ENCODE measurements around the gene RAB21.

Gene RAB21
- 93.4 to 188 (median 157) reads per million in 3 experiments for total RNA-seq

DNA sequence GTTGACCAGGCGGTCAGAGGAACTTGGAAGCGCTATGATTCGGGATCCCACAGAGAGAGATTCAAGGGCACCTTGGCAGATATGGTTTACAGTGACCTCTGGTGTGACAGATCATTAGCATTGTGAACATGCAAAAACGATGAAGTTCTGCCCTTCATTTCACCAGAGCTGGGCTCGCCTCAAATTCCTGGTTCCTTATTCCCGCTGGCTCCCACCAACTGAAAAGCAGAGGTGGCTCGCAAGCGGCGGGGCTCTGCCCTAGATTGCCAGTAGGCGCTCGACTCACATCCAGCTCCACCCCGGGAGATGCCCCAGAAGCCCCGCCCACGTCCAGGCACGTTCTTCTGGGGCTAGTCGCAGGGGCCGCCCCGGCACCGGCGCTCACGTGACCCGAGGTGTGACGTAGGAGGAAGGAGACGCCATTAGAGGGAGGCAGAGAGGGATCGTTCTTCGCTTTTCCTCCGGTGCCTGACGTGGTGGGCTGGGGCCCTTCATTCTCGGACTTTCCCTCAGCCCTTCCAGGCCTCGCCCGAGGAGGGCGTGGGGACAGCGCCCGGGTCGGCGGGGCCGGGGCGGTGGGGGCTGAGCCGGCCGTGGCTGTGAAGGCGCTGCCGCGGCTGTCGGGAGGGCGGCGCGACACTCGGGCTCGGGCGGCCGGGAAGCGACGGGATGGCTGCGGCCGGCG, at the start of gene RAB21:
RAB21 (plus strand) TSS at position 403 of the 685 bp plus-strand sequence; CDS start at position 670, 267 bp downstream.
- peak; percentile 97 for DNase-seq

- DNase-seq = no peak
Measured at GRCh38 chr12:71704920-71705319, 49.7 kb upstream of the RAB21 start.

DNA sequence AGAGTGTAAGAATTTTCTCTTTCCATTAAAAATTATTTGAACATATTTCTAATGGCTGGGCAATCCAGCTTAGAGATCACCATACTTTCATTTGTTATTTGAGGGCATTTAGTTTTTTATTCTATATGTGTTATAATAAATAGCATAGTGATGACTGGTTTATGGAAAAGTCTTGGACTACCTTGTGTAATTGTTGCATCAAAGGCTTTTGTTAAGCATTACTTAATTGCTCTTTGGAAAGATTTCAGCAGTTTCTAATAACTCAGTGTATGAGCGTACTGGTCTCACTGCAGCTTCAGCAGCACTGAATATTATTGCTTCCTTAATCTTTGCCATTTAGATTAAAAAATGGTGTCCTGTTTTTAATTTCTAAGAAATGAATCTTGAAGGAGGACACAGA, 46.0 kb upstream of the RAB21 start:
- DNase-seq = no peak

DNA sequence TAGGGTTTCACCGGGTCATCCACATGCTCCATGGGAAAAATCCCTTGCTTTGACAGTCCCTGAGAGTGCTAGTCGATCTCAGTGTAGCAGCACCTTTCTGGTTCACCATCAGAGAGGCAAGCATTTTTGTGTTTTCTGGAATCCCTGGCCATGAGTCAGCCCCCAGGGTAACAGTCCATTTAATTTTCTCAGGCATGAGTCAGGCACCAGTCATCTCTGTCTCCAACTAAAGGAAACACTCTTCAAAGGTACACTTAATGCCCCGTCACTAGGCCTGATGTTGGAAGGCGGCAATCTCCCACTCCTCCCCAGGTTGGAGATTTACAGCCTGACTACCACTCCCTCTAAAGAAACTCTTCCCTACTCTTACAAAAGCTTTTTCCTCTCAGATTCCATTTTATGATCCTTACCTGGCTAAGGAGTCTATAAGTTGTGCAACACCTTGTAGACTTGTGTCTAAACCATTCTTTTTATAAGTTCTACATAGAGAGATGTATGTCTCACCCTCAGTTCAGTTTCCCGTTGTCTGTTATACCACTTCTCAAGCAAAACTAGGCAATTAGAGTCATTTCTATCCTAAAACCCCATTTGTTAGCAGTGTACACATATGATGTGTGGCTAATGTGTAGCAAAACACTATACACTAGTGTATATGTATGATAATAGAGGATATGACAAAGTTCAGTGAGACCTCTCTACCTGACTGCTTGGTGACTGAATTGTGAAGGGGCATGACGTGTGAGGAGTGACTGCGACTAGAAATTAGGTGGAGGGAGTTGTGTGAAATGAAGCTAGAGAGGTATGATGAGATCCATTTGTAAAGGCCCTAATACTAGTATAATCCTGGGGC, 44.2 kb upstream of the RAB21 start:
- DNase-seq = no peak

- no peak for DNase-seq
Measured at GRCh38 chr12:71718611-71719010, 36.1 kb upstream of the RAB21 start.

DNA sequence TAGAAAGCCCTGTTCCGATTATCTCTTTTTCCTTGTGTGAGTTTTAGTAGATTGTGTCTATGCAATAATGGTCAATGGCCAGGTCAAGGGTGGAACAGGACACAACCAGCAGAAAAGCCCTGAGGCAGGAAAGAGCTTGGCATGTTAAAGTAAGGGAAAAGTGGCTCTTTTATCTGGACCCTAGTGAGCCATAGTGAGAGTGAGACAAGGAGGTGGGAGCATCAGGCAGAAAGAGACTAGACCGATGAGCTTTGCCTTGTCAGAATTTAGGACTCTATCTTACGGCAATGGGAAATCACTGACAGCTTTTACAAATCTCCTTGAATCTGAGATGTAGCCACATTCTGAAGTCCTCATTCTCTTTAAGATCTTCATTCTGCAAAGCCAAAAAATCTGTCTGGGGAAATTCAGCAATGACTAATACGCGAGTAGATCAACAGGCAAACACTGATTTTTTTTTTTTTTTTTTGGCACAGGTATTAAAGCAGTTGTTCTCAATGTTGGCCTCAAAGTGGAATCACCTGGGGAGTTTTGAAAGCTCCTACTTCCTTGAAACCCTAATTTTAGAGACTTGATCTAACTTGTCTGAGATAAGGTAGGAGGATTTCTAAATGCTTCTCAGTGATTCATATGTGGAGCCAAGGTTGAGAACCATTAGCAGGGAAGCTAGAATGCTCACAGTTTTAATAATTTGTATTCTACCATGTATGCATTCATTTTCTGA, 34.9 kb upstream of the RAB21 start:
- no peak for DNase-seq

- DNase-seq = no peak
Measured at GRCh38 chr12:71721783-71722505, 32.7 kb upstream of the RAB21 start.

GRCh38 chr12:71725011-71725410, 29.7 kb upstream of the RAB21 start:
- no peak for DNase-seq

- no peak for DNase-seq
Measured at GRCh38 chr12:71726548-71726947, 28.1 kb upstream of the RAB21 start.

DNA sequence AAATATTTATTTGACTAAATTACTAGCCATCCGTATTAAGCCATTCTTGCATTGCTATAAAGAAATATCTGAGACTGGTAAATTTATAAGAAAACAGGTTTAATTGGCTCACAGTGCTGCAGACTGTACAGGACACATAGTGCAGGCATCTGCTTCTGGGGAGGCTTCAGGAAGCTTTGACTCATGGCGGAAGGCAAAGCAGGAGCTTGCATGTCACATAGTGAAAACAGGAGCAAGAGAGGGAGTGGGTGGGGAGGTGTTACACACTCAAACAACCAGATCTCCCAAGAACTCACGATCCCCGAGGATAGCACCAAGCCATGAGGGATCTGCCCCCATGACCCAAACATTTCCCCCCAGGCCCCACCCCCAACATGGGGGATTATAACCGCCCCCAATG, 26.7 kb upstream of the RAB21 start:
- DNase-seq = no peak

DNA sequence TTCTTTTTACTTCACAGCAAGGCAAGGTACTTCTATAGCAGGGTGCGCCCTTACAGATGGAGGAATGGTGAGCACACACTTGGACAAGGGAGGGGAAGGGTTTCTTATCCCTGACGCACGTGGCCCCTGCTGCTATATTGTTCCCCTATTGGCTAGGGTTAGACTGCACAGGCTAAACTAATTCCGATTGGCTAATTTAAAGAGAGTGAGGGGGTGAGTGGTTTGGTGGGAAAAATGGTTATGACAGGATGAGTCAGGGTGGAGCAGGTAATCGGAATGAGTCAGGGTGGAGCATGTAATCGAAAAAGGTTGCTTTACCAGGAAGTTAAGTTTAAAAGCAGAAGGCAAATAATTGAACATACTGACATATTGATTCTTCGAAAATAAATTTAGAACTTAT, 23.7 kb upstream of the RAB21 start:
- no peak for DNase-seq

DNA sequence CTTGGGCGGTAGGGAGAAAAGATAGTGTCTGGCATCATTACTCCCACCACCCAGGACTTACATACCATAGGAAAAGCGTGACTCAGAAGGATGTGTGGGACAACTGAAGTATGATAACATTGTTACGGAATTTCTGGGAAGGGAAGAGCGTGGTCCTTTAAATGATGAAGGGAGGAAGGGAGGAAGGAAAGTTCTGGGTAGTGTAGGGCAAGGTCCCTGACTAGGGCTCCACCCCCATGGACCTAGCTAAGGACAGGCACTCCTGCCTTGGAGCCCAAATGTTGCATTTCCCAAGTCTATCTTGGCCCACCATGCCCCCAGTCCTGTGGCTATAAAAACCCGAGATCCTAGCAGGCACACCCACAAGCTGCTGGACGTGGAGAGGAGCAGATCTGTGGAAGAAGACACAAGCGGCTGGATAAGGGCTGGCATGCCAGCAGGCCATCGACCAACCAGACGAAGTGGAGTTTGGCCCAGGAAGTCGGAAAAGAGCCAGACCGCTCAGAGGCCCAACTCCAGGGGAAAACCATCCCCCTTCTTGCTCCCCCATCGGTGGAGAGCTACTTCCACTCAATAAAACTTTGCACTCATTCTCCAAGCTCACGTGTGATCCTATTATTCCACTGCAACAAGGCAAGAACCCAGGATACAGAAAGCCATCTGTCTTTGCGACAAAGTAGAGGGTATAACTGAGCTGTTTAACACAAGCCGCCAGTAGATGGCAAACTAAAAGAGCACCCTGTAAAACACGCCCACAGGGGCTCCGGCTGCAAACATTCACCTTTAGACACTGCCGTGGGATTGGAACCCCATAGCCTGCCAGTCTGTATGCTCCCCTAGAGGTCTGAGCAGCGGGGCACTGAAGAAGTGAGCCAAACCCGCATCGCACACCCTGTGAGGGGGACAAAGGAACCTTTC, 23.0 kb upstream of the RAB21 start:
- DNase-seq = no peak

DNA sequence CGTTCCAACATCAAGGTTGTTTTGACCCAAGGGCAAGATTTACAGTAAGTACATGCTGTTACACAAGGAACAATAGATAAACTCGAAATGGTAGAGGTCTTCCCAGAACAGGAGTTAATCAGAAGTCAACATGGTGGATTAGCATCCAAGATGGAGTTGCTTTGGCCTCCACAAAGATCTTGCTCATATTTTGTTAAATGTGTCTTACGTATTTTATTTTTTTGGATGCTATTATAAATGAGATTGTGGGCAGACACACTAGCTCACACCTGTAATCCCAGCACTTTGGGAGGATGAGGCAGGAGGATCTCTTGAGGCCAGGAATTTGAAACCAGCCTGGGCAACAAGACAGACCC, 22.3 kb upstream of the RAB21 start:
- DNase-seq = no peak

GRCh38 chr12:71737197-71737596, 17.5 kb upstream of the RAB21 start:
- DNase-seq = no peak

- no peak for DNase-seq
Measured at GRCh38 chr12:71742998-71743397, 11.7 kb upstream of the RAB21 start.

- no peak for DNase-seq
Measured at GRCh38 chr12:71744522-71745300, 10.0 kb upstream of the RAB21 start.

DNA sequence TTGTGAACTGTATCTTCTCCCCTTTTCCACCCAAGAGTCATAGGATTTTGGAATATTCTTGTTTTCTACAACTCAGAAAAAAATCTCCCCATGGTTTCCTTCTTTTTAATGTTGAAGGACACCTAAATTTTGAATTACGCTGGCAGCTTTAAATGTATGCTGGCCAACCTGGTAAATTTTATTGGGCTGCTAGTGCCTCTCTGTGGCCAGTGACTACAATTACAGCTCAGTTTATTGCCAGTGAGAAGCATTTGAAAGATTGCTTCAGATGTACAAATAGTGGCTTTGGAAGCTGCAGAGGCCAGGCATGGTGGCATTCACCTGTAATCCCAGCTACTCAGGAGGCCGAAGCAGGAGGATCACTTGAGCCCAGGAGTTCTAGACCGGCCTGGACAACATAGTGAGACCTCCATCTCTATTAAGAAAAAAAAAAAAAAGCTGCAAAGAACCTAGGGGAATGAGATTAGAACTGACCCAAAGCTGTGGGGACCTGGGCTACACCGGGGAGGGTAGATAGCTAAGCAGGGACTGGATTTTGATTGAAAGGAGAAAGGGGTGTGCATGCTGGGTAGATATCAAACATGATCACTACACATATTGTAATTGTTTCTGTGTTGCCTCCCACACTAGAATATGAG, 7.6 kb upstream of the RAB21 start:
- DNase-seq = peak; percentile 52

GRCh38 chr12:71748081-71748850, 6.4 kb upstream of the RAB21 start:
- no peak for DNase-seq

DNA sequence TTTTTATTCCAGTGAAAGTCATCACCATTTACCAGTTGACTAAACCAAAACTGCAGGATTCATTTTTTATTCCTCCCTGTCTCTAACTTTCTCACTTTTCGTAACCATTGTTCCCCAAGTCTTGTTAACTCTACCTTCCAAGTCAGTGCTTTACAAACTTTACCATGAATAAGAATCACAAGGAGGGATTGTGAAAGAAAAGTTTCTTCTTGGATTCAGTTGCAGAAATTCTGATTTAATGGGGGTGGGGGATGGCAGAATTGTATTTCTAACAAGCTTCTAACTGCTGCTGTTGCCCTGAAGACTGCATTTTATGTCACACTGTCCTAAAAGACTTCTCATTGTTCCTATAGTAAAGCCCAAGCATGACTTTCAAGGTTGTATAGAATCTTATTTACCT, 5.0 kb upstream of the RAB21 start:
- DNase-seq = no peak

DNA sequence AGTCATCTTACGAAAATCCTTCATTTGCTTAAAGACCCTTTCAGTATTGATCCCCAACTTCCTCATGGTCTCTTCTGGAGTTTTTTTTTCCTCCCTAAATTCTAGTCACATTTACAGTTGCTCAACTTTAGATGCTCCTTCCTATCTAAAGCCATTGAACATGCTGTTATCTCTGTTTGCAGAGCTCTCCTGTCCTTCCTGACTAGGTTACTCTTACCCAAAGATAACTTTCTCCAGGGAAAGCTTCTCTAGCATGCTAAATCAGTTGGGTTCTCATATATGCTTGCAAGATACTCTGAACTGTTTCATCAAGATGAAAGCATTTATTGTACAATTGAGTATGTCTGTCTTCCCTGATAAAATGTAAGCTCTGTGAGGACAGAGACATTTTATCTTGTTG, 1.8 kb upstream of the RAB21 start:
- no peak for DNase-seq

Data from central memory CD4-positive, alpha-beta T cell (primary cell).